Glutamatergic neuron (in vitro differentiated cells): ENCODE results near the gene TEP1. TPM values are rescaled to one million over a fixed set of nuclear protein-coding genes. Genes with fewer than 3 reads are reported as not detected.
A peak's percentile ranks its signal among the peaks of the same experiment; 100 is the strongest.

Experiments used
- DNase-seq: peaks from one replicate; pipeline ENCODE4 v3.0.0; 2022
- H3K27ac Mint-ChIP-seq: one replicate; pipeline ENCODE4 v1.8.0; 2020; ENCODE audit warnings: mild to moderate bottlenecking, mixed read lengths, inconsistent platforms; ENCODE audit not compliant: unreplicated experiment
- H3K27me3 Mint-ChIP-seq: one replicate; pipeline ENCODE4 v1.8.0; 2020; ENCODE audit warnings: mild to moderate bottlenecking, moderate library complexity, mixed read lengths, inconsistent platforms; ENCODE audit not compliant: unreplicated experiment
- H3K36me3 Mint-ChIP-seq: one replicate; pipeline ENCODE4 v1.8.0; 2020; ENCODE audit warnings: mild to moderate bottlenecking, mixed read lengths, inconsistent platforms; ENCODE audit not compliant: unreplicated experiment
- H3K4me1 Mint-ChIP-seq: one replicate; pipeline ENCODE4 v1.8.0; 2020; ENCODE audit warnings: mild to moderate bottlenecking, low read depth, mixed read lengths, inconsistent platforms; ENCODE audit not compliant: unreplicated experiment
- H3K4me3 Mint-ChIP-seq: one replicate; pipeline ENCODE4 v1.8.0; 2020; ENCODE audit warnings: mild to moderate bottlenecking, mixed read lengths, inconsistent platforms; ENCODE audit not compliant: unreplicated experiment
- H3K9me3 Mint-ChIP-seq: one replicate; pipeline ENCODE4 v1.8.0; 2020; ENCODE audit warnings: mild to moderate bottlenecking, moderate library complexity, mixed read lengths, inconsistent platforms; ENCODE audit not compliant: unreplicated experiment
- total RNA-seq: library from RNA; stranded (reverse); fragmentation: NEBNext Ultra II Directional; extraction: Animal tissue kit (Norgen Biotek cat#: 25700); gene quantifications from one replicate; pipeline ENCODE4 v1.2.1, GENCODE V29; 2021; ENCODE audit not compliant: unreplicated experiment
- TF ChIP-seq, protein P1 (sequence below): fragments of 200-600 bp; sonication (generic); IDR thresholded peaks from one replicate; pipeline ENCODE4 v1.5.0; 2021; ENCODE audit not compliant: partially characterized antibody, unreplicated experiment

The TEP1 gene
- total RNA-seq, 1 donor from 2014 or later, result 22.7 TPM

- Mint-ChIP-seq H3K4me3 (no peak overlapping the region), H3K27me3 (peaks cover 2% of the 10 kb centered on the region), H3K4me1 (no peaks in the 10 kb centered on the region), H3K27ac (no peak overlapping the region), H3K9me3 (peaks cover 8% of the 10 kb centered on the region), H3K36me3 (peaks cover 8% of the 10 kb centered on the region)
- no peak for DNase-seq
- TF ChIP-seq, protein P1, sequence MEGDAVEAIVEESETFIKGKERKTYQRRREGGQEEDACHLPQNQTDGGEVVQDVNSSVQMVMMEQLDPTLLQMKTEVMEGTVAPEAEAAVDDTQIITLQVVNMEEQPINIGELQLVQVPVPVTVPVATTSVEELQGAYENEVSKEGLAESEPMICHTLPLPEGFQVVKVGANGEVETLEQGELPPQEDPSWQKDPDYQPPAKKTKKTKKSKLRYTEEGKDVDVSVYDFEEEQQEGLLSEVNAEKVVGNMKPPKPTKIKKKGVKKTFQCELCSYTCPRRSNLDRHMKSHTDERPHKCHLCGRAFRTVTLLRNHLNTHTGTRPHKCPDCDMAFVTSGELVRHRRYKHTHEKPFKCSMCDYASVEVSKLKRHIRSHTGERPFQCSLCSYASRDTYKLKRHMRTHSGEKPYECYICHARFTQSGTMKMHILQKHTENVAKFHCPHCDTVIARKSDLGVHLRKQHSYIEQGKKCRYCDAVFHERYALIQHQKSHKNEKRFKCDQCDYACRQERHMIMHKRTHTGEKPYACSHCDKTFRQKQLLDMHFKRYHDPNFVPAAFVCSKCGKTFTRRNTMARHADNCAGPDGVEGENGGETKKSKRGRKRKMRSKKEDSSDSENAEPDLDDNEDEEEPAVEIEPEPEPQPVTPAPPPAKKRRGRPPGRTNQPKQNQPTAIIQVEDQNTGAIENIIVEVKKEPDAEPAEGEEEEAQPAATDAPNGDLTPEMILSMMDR, result no peak
These were observed 30.8 kb downstream of the TEP1 start for GRCh38 chr14:20382526-20382925.

GRCh38 chr14:20381341-20381740, 32.0 kb downstream of the TEP1 start:
- TF ChIP-seq, protein P1, result no peak
- Mint-ChIP-seq H3K27me3 (peaks cover 2% of the 10 kb centered on the region), H3K4me1 (no peaks in the 10 kb centered on the region), H3K36me3 (peaks cover 8% of the 10 kb centered on the region), H3K4me3 (no peak overlapping the region), H3K9me3 (peaks cover 8% of the 10 kb centered on the region), H3K27ac (no peak overlapping the region)
- DNase-seq, result no peak

DNA sequence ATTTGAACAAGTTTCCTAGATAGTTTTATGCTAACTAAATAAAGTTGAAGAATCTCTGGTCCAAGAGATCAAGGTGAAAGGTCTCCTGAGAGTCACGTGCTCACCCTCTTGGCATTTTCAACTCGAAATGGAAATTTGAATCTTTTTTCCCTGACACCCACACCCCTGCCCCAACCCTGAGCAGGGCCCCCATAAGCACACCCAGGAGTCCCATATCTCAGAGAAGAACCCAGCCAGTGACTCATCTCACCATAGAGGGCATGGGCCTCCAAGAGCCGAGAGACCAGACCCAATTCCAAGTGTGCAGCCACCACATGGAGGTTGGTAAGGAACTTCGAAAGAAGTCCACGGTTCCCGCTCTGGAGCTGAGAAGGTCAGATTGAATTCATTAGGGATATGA, 32.6 kb downstream of the TEP1 start:
- TF ChIP-seq, protein P1, result no peak
- DNase-seq, result no peak
- Mint-ChIP-seq H3K27ac (peak overlapping the region; percentile 28), H3K27me3 (peaks cover 2% of the 10 kb centered on the region), H3K36me3 (peaks cover 8% of the 10 kb centered on the region), H3K9me3 (peaks cover 8% of the 10 kb centered on the region), H3K4me1 (no peaks in the 10 kb centered on the region), H3K4me3 (no peak overlapping the region)

DNA sequence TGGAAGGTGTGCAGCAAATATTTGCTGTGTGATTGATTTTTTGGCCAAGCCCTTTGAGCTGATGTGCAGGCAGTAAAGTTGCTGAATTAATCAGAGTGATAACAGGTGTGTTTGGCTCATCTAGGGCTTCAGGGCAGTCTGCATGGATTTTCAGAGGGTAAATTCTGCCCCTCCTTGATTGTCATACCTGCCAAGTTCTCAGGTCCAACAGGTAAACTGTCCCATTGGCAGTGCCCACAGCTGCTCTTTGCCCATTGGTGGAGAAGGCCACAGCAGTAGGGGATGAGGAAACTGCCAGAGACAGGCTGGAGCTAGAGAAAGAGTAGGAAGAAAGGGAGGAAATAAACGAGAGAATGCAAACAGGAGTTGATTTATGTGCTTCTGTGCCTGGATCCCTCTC, 33.6 kb downstream of the TEP1 start:
- H3K4me1 Mint-ChIP-seq, result no peaks in the 10 kb centered on the region
- peaks cover 8% of the 10 kb centered on the region for H3K9me3 Mint-ChIP-seq
- H3K4me3 Mint-ChIP-seq, result no peak overlapping the region
- TF ChIP-seq, protein P1, result no peak
- no peak for DNase-seq
- H3K27me3 Mint-ChIP-seq, result peaks cover 3% of the 10 kb centered on the region
- H3K36me3 Mint-ChIP-seq, result peaks cover 8% of the 10 kb centered on the region
- no peak overlapping the region for H3K27ac Mint-ChIP-seq

DNA sequence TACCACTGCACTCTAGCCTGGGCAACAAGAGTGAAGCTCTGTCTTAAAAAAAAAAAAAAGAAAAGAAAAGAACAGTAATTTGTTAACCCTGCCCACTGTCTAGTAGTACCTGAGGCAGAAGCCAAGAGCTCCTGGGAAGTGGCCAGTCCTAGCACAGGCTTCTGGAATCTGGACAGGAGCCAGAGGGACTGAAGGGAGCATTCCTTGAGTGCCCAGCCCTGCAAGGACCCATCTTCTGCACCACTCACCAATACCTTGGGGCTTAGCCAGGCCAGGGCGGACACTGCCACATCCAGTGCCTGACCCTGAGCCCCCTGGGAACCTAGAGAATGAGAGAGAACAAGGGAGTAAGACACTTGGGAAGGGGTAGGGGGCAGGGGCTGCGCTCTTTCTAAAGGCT, 36.1 kb downstream of the TEP1 start:
- peaks cover 9% of the 10 kb centered on the region for H3K36me3 Mint-ChIP-seq
- TF ChIP-seq, protein P1, result no peak
- no peaks in the 10 kb centered on the region for H3K4me1 Mint-ChIP-seq
- no peak overlapping the region for H3K27ac Mint-ChIP-seq
- DNase-seq, result no peak
- H3K27me3 Mint-ChIP-seq, result peaks cover 4% of the 10 kb centered on the region
- no peak overlapping the region for H3K4me3 Mint-ChIP-seq
- H3K9me3 Mint-ChIP-seq, result peaks cover 6% of the 10 kb centered on the region
